GM19099 (cell line): ENCODE results near the gene MFAP4.

Experiments used
- POLR2A ChIP-seq: IDR thresholded peaks from 3 replicates; pipeline ENCODE4 v1.6.1; 2011; ENCODE audit warnings: low read depth; ENCODE audit not compliant: insufficient read length; ENCODE audit errors: extremely low read depth

MFAP4 gene

GRCh38 chr17:19386974-19387920 is at the start of gene MFAP4:
TSS of gene MFAP4 (minus strand) at chr17:19387190. CDS start at chr17:19387155, 35 bp downstream.
- TF ChIP-seq POLR2A = no peak

GRCh38 chr17:19433727-19434340 is 46.8 kb upstream of the MFAP4 start:
- no peak for TF ChIP-seq POLR2A

GRCh38 chr17:19433255-19433654 is 46.3 kb upstream of the MFAP4 start:
- no peak for TF ChIP-seq POLR2A

GRCh38 chr17:19431691-19432090 is 44.7 kb upstream of the MFAP4 start:
- TF ChIP-seq POLR2A = no peak

GRCh38 chr17:19426631-19427030 is 39.6 kb upstream of the MFAP4 start:
- no peak for TF ChIP-seq POLR2A

GRCh38 chr17:19424934-19425868 is 38.2 kb upstream of the MFAP4 start:
- no peak for TF ChIP-seq POLR2A

- no peak for TF ChIP-seq POLR2A
Measured at GRCh38 chr17:19421926-19422325, 34.9 kb upstream of the MFAP4 start.

GRCh38 chr17:19421219-19421618 is 34.2 kb upstream of the MFAP4 start:
- no peak for TF ChIP-seq POLR2A

GRCh38 chr17:19418251-19418992 is 31.4 kb upstream of the MFAP4 start:
- no peak for TF ChIP-seq POLR2A

- no peak for TF ChIP-seq POLR2A
Measured at GRCh38 chr17:19417611-19418010, 30.6 kb upstream of the MFAP4 start.

- TF ChIP-seq POLR2A = no peak
Measured at GRCh38 chr17:19415806-19416775, 29.1 kb upstream of the MFAP4 start.

GRCh38 chr17:19415311-19415710 is 28.3 kb upstream of the MFAP4 start:
- no peak for TF ChIP-seq POLR2A

- TF ChIP-seq POLR2A = no peak
Measured at GRCh38 chr17:19414396-19415280, 27.6 kb upstream of the MFAP4 start.

GRCh38 chr17:19413761-19414160 is 26.8 kb upstream of the MFAP4 start:
- no peak for TF ChIP-seq POLR2A
